GM21576 (cell line): Measurements from ENCODE around the gene HMGCLL1.
A peak's percentile ranks its signal among the peaks of the same experiment; 100 is the strongest.

Experiments used
- ATAC-seq: cut with Tn5 transposase; IDR thresholded peaks from one replicate; pipeline ENCODE4 v1.9.1; 2021; ENCODE audit warnings: mild to moderate bottlenecking, moderate library complexity; ENCODE audit not compliant: unreplicated experiment

HMGCLL1 gene

DNA sequence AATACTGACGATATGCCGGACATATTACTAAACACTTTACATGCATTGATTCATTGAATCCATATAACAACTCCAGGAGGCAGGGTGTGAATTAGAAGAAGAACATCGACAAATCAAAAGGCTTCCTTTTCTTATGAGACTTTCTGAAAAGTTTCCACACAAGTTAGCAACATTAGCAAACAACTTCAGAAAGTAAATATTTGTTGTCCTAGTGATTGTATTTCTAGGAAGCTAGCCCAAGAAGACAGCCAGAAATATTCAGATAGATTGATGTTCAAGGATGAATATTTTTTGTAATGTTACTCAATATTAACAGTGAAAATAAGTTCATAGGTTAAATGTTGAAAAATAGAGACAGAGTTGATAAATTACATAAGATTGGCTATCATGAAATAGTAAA is 131.1 kb downstream of the HMGCLL1 start:
- ATAC-seq = no peak

- ATAC-seq = peak; percentile 49
Measured at GRCh38 chr6:55445648-55446204, 133.3 kb downstream of the HMGCLL1 start.

- ATAC-seq = no peak
Measured at GRCh38 chr6:55443238-55444134, 135.5 kb downstream of the HMGCLL1 start.

DNA sequence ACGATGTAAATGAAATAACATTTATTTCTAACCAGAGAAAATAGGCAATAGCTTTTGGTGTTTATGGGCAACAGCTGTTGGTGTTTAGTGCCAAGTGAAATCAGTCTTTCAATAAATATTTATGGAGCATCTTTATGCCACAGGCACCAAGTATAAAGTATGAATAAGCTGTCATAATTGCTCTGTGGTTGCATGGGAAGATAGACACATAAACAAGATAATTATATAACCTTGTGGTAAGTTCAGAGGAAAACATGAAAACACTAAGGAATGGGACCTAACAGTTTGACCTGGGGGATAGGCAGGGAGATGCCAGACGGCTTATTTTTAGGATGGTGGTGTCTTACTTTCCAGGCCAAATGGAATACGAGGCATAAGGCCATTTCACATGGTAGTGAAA is 140.8 kb downstream of the HMGCLL1 start:
- ATAC-seq = no peak

DNA sequence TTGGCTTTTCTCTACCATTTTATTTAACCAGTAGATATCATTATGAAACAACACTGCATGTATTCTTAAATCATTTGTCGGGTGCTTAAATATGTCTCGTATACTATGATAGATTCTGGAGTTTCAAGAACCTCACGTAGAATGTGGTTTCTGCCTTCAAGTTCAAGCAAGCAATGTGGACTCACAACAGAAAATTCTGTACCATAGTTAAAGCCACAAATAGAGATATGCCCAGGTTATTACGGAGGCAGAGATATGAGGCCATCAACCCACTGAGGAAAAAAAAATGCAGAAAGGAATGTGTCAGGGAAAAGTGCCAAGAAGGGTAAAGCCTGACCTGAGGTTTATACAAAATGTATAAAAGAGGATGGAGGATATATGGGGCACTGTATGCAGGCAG is 141.9 kb downstream of the HMGCLL1 start:
- ATAC-seq = no peak

DNA sequence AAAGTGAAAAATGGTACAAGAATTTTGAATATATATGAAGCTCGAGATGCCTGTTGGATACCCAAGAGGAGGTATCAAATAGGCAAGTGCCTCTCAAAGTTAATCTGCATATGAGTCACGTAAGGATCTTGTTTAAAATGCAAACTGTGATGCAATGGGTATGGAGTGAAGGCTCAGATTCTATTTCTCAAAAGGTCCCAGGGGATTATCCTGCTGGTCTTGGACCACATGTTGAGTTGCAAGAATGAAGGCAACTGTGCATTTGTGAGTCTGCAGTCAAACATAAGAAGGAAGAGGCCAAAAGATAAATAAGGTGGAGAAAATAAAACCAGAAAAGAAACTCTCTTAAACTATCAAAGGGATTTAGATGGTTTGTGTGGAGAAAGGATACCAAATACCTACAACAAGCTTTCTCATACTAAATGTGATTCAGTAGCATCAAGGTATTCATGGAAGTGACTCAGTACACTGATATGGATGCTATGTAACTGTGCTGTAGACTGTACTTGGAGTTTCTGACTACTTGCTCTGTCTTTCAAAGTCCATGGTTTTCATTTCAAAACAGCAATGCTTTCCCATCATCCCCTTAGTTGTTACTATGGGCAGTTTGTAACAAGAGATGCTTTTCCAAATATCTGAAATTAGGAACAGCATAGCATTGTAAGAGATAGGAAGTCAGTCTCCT is 145.4 kb downstream of the HMGCLL1 start:
- ATAC-seq = no peak

DNA sequence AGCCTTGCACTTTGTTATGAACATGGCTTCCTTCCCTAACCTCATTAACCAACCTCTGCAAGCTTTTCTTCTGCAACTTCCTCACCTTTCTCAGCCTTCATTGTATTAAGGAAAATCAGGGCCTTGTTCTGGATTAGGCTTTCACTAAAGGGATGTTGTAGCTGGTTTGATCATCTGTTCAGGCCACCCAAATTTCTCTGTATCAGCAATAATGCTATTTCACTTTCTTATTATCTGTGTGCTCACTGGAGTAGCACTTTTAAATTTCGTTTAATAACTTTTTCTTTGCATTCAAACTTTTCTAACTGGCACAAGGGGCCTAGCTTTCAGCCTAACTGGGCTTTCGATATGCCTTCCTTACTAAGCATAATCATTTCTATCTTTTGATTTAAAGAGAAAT is 155.1 kb downstream of the HMGCLL1 start:
- ATAC-seq = no peak

GRCh38 chr6:55410674-55411073 is 168.3 kb downstream of the HMGCLL1 start:
- no peak for ATAC-seq

- ATAC-seq = no peak
Measured at GRCh38 chr6:55405474-55406235, 173.3 kb downstream of the HMGCLL1 start.

DNA sequence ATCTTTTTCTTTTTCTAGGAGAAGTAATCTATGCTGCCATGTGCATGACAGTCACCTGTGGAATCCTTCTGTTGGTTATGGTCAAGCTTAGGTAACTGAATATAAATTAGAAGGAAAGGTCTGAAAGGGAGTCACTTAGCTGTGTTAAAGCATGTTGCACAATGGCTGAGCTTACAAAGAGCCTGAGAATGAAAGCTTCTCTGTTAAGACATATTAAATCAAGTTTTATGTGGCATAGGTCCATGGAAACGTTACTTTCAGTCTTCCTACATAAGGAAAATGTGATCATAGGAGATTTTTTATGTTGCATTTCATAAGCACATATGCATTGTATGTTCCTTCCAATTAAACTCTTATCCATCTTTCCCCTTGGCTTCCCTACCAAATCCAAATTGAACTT is 179.6 kb downstream of the HMGCLL1 start:
- ATAC-seq = no peak

DNA sequence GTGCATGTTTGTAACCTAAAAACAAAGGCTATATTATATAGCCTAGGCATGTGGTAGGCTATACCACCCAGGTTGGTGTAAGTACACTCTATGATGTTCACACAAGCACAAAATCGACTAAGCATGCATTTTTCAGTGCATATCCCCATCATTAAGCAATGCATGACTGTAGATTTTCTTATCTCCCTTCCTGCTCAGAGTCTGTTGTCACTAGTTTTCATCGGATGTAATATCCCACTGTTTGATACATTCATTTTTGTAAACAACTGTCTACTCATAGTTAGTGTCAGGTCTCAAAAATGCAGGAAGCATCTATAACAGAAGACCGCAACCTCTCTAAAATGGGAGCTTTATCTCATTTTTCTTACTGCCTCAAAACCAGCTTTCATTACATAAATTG is 181.0 kb downstream of the HMGCLL1 start:
- no peak for ATAC-seq

- no peak for ATAC-seq
Measured at GRCh38 chr6:55395871-55396270, 183.1 kb downstream of the HMGCLL1 start.

DNA sequence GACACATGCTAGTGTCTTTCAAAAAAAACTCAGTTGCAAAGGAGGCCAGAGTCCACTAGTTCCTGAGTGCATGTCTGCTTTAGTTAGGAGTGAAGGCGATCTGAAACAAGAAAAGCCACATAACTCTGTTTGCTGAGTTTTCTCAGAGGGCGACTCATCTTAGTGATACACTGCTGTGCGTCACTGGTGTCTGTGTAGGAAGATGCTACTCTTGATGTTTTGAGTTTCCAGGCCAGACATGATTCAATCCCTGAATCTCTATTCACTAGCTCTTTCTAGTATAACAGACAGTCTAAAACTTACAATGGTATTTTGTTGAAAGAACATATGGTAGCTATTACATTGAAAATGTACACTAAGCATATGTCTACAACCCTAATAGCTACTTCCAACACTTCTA is 190.8 kb downstream of the HMGCLL1 start:
- no peak for ATAC-seq
